Activated naive CD8-positive, alpha-beta T cell (primary cell): ENCODE results near the gene PSMC5.
"Not testable (repeated sequence)": the region's sequence is repeated elsewhere in the genome, so short reads cannot be mapped to it uniquely, and the experiment has no call there.

ENCODE experiments used
- H3K27ac Mint-ChIP-seq: one replicate; pipeline ENCODE4 v1.8.0; 2021; ENCODE audit warnings: mixed read lengths
- H3K27me3 Mint-ChIP-seq: one replicate; pipeline ENCODE4 v1.8.0; 2021; ENCODE audit warnings: mixed read lengths
- H3K36me3 Mint-ChIP-seq: one replicate; pipeline ENCODE4 v1.8.0; 2021; ENCODE audit warnings: mixed read lengths
- H3K4me1 Mint-ChIP-seq: one replicate; pipeline ENCODE4 v1.8.0; 2021; ENCODE audit warnings: low read depth, mixed read lengths
- H3K4me3 Mint-ChIP-seq: one replicate; pipeline ENCODE4 v1.8.0; 2021; ENCODE audit warnings: mild to moderate bottlenecking, mixed read lengths
- H3K9me3 Mint-ChIP-seq: one replicate; pipeline ENCODE4 v1.8.0; 2021; ENCODE audit warnings: low read depth, mixed read lengths

PSMC5 gene

DNA sequence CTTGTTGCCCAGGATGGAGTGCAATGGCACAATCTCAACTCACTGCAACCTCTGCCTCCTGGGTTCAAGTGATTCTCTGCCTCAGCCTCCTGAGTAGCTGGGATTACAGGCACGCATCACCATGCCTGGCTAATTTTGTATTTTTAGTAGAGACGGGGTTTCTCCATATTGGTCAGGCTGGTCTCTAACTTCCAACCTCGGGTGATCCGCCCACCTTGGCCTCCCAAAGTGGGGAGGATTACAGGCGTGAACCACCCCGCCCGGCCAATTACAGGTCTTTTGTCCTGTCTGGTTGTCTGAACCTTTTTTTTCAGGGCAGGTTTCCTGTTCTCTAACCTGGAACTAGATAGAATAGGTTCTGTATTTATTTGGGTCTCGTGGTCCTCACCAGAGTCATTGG, 29.2 kb downstream of the PSMC5 start:
- H3K27me3 Mint-ChIP-seq, H3K36me3 Mint-ChIP-seq, H3K4me3 Mint-ChIP-seq, H3K9me3 Mint-ChIP-seq, H3K27ac Mint-ChIP-seq, H3K4me1 Mint-ChIP-seq: not testable (repeated sequence)

DNA sequence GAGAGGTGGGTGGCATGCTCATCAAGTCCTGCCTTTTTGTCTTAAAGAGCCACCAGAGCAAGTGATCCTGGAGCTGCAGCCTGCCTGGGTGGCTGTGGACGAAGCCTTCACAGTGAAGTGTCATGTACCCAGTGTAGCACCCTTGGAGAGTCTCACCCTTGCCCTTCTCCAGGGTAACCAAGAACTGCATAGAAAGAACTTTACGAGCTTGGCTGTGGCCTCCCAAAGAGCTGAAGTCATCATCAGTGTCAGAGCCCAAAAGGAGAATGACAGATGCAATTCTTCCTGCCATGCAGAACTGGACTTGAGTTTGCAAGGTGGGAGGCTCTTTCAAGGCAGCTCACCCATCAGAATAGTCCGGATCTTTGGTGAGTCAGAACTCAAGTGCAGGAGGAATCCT, 32.0 kb downstream of the PSMC5 start:
- H3K4me3 Mint-ChIP-seq = no peak overlapping the region
- no peaks in the 10 kb centered on the region for H3K27me3 Mint-ChIP-seq
- no peaks in the 10 kb centered on the region for H3K36me3 Mint-ChIP-seq
- no peak overlapping the region for H3K27ac Mint-ChIP-seq
- no peaks in the 10 kb centered on the region for H3K4me1 Mint-ChIP-seq
- H3K9me3 Mint-ChIP-seq = no peaks in the 10 kb centered on the region

DNA sequence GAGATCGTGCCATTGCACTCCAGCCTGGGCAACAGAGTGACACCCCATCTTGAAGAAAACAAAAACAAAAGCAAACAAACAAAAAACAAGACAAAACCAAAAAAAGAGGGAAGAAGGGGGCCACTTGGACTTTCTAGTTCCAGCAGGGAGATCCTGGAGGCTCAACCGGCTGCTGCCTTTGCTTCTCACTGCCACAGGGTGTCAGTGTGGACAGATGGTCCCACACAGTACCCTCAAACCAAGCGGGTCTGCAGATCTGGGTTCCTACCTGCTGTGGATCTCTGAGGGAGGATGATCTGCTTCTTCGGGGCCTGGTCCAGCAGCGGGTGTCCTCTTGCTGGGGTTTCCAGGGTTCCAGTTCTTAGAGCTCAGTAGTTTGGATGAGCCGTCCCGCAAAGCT, 39.4 kb downstream of the PSMC5 start:
- H3K4me3 Mint-ChIP-seq, H3K4me1 Mint-ChIP-seq, H3K9me3 Mint-ChIP-seq, H3K36me3 Mint-ChIP-seq, H3K27ac Mint-ChIP-seq, H3K27me3 Mint-ChIP-seq: not testable (repeated sequence)

- H3K27ac Mint-ChIP-seq, H3K36me3 Mint-ChIP-seq, H3K4me1 Mint-ChIP-seq, H3K27me3 Mint-ChIP-seq, H3K9me3 Mint-ChIP-seq, H3K4me3 Mint-ChIP-seq: not testable (repeated sequence)
Measured at GRCh38 chr17:63869491-63870291, 42.5 kb downstream of the PSMC5 start.

GRCh38 chr17:63870292-63870665, 43.0 kb downstream of the PSMC5 start:
- H3K27me3 Mint-ChIP-seq = not testable (repeated sequence)

GRCh38 chr17:63871646-63872365, 44.6 kb downstream of the PSMC5 start:
- not testable (repeated sequence) for H3K27me3 Mint-ChIP-seq, H3K4me3 Mint-ChIP-seq, H3K36me3 Mint-ChIP-seq, H3K9me3 Mint-ChIP-seq, H3K4me1 Mint-ChIP-seq, H3K27ac Mint-ChIP-seq

More at GRCh38 chr17:63870292-63870665, 43.0 kb downstream of the PSMC5 start:
- not testable (repeated sequence) for H3K4me3 Mint-ChIP-seq, H3K27ac Mint-ChIP-seq, H3K36me3 Mint-ChIP-seq, H3K4me1 Mint-ChIP-seq, H3K9me3 Mint-ChIP-seq

DNA sequence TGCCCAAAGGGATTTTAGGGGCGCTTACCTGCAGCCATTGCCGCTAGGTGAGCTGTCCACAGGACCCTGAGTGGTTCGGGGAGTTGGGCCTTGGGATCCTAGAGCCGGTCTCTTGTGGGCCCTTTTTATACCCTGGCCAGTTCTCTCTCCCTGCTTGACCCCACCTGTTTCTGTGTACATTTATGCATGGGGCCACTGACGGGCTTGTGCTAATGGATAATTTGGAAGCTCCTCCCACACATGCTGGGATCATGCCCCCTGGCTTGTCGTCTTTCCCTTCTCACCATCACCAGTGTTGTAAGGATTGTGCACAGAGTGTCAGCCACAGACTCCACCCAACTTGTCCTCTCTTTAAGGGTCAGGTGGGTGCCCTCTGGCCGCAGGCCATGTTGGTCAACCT, 46.3 kb downstream of the PSMC5 start, which contains the start of gene CSH2:
Gene CSH2 (minus strand): TSS at position 101 of the 400 bp plus-strand sequence. CDS start 63 bp downstream, at position 38.
- not testable (repeated sequence) for H3K9me3 Mint-ChIP-seq, H3K4me3 Mint-ChIP-seq, H3K27ac Mint-ChIP-seq, H3K27me3 Mint-ChIP-seq, H3K4me1 Mint-ChIP-seq, H3K36me3 Mint-ChIP-seq

DNA sequence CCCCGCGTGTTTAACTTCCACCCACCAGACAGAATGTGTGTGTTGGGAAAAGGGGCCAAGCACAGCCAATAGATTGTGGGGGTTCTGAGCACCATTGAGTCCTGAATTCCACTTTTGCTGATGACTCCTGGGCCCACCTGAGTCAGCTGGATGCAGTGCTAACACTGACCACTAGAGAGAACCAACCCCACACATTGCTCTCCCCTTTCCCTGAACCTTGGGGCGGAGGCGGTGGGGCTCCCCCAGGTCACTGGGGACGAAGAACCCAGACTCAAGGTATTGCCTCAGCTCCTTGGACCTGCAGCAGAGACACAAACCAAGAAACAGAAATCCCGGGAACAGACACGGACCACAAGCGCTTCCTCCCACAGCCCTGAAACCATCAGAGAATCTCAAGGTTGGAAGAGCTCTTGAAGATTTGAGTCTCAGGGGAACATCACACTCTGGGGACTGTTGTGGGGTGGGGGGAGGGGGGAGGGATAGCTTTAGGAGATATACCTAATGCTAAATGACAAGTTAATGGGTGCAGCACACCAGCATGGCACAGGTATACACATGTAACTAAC, 46.9 kb downstream of the PSMC5 start:
- not testable (repeated sequence) for H3K9me3 Mint-ChIP-seq, H3K36me3 Mint-ChIP-seq, H3K27ac Mint-ChIP-seq, H3K4me1 Mint-ChIP-seq, H3K4me3 Mint-ChIP-seq, H3K27me3 Mint-ChIP-seq

- H3K4me3 Mint-ChIP-seq, H3K27ac Mint-ChIP-seq, H3K36me3 Mint-ChIP-seq, H3K27me3 Mint-ChIP-seq, H3K4me1 Mint-ChIP-seq, H3K9me3 Mint-ChIP-seq: not testable (repeated sequence)
Measured at GRCh38 chr17:63874693-63875092, 47.5 kb downstream of the PSMC5 start.

DNA sequence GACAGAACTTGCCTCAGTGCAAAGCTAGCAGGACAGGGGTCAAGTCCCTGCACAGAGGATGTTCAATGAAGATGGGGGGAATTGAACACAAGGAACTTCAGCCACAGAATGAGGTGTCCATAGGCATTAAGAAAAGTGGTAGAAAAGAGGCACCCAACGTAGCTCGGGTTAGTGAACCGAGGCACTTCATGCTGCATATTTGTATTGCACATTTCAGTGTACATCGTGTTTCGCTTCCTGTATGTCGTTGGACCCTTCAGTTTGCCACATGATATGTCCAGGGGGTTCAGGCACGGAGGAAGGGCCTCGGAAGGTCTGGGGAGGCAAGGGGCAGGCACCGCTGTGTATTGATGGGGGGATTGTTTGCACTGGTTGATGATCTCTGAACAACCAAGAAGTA, 51.2 kb downstream of the PSMC5 start:
- not testable (repeated sequence) for H3K9me3 Mint-ChIP-seq, H3K27me3 Mint-ChIP-seq, H3K4me3 Mint-ChIP-seq, H3K4me1 Mint-ChIP-seq, H3K27ac Mint-ChIP-seq, H3K36me3 Mint-ChIP-seq

GRCh38 chr17:63880706-63881105, 53.5 kb downstream of the PSMC5 start:
- H3K9me3 Mint-ChIP-seq = no peaks in the 10 kb centered on the region
- H3K4me3 Mint-ChIP-seq = no peak overlapping the region
- no peaks in the 10 kb centered on the region for H3K27me3 Mint-ChIP-seq
- no peaks in the 10 kb centered on the region for H3K4me1 Mint-ChIP-seq
- H3K36me3 Mint-ChIP-seq = no peaks in the 10 kb centered on the region
- H3K27ac Mint-ChIP-seq = no peak overlapping the region

- not testable (repeated sequence) for H3K4me1 Mint-ChIP-seq, H3K36me3 Mint-ChIP-seq, H3K4me3 Mint-ChIP-seq, H3K9me3 Mint-ChIP-seq, H3K27me3 Mint-ChIP-seq, H3K27ac Mint-ChIP-seq
Measured at GRCh38 chr17:63881337-63881736, 54.1 kb downstream of the PSMC5 start.
